Activated B cell treated with CpG ODN at 0.5 μM for 24 hours (primary cell): Measurements from ENCODE around the gene EDN1. TPM values are rescaled to one million over a fixed set of nuclear protein-coding genes. Genes with fewer than 3 reads are reported as not detected.
A peak's percentile ranks its signal among the peaks of the same experiment; 100 is the strongest.

Experiments used
- ATAC-seq: fragments of 200-7000 bp; cut with Tn5 transposase; one replicate; pipeline ENCODE4 v1.10.0; 2021; ENCODE audit warnings: low read depth, mild to moderate bottlenecking, moderate library complexity
- CTCF ChIA-PET: fragments of 350-600 bp; sonication (Branson Sonifier 250); formaldehyde crosslinking; loops from one replicate; lab custom pipeline; 2021; ENCODE audit warnings: antibody characterized with exemption; lab: Charles Lee
- POLR2A ChIA-PET: fragments of 350-600 bp; sonication (Branson Sonifier 250); formaldehyde crosslinking; loops from one replicate; lab custom pipeline; 2021; ENCODE audit warnings: antibody characterized with exemption; lab: Charles Lee
- DNase-seq: peaks from one replicate; pipeline ENCODE4 v3.0.0; 2022
- H3K27ac Mint-ChIP-seq: one replicate; pipeline ENCODE4 v1.8.0; 2020; ENCODE audit warnings: mixed read lengths
- H3K27me3 Mint-ChIP-seq: one replicate; pipeline ENCODE4 v1.8.0; 2021; ENCODE audit warnings: mixed read lengths
- H3K36me3 Mint-ChIP-seq: one replicate; pipeline ENCODE4 v1.8.0; 2021; ENCODE audit warnings: low read depth, mixed read lengths
- H3K4me1 Mint-ChIP-seq: one replicate; pipeline ENCODE4 v1.8.0; 2021; ENCODE audit warnings: mixed read lengths
- H3K4me3 Mint-ChIP-seq: one replicate; pipeline ENCODE4 v1.8.0; 2020; ENCODE audit warnings: mild to moderate bottlenecking, mixed read lengths
- H3K9me3 Mint-ChIP-seq: one replicate; pipeline ENCODE4 v1.8.0; 2020; ENCODE audit warnings: mixed read lengths
- CTCF ChIP-seq: fragments of 200-600 bp; IDR thresholded peaks from one replicate; pipeline ENCODE4 v1.8.0; 2022; ENCODE audit warnings: antibody characterized with exemption, mild to moderate bottlenecking
- intact Hi-C: fragments of 100-400 bp; cut with micrococcal nuclease; formaldehyde crosslinking; loops from one replicate; pipeline ENCODE4 v1.15.1; 2024
- total RNA-seq: library from RNA; stranded (reverse); gene quantifications from 2 replicates; pipeline ENCODE4 v1.2.3, GENCODE V29; 2022

EDN1 gene
- total RNA-seq = 0.56 and 0.91 TPM in 2 replicates

- H3K4me1 Mint-ChIP-seq = peaks cover 15% of the 10 kb centered on the region
- peak within 1 kb of the TSS; percentile 86 for H3K4me3 Mint-ChIP-seq
- peak; percentile 44 for DNase-seq
- no peaks in the 10 kb centered on the region for H3K9me3 Mint-ChIP-seq
- POLR2A ChIA-PET = interaction anchor here (0.6 to 1.0 kb wide), 4 partner anchors 10 to 635 kb away, joined by 3 to 6 read pairs (median 4); no protein-coding TSS in a partner anchor
- peaks cover 36% of the 10 kb centered on the region for H3K27me3 Mint-ChIP-seq
- CTCF ChIA-PET = interaction anchor here (0.6 to 3.7 kb wide), 20 partner anchors 10 to 634 kb away, joined by 3 to 42 read pairs (median 4); no protein-coding TSS in a partner anchor
- no peak within 1 kb of the TSS for H3K27ac Mint-ChIP-seq
- intact Hi-C loops = loop anchor here (1.0 to 5.0 kb wide), 6 partner anchors 214 to 635 kb away; no protein-coding TSS in a partner anchor
- no peak for TF ChIP-seq CTCF
- H3K36me3 Mint-ChIP-seq = no peaks in the 10 kb centered on the region
- peak; percentile 84 for ATAC-seq
Measured at GRCh38 chr6:12289933-12290820, at the start of gene EDN1. Gene EDN1 (plus strand): TSS chr6:12290361. CDS start chr6:12290630, 269 bp downstream.

GRCh38 chr6:12241493-12242175 is 48.5 kb upstream of the EDN1 start:
- no peak overlapping the region for H3K4me3 Mint-ChIP-seq
- ATAC-seq (no peak), DNase-seq (no peak)
- intact Hi-C loops = no loop called here
- no peaks in the 10 kb centered on the region for H3K9me3 Mint-ChIP-seq
- TF ChIP-seq CTCF = no peak
- POLR2A ChIA-PET = no interaction called here
- peaks cover 5% of the 10 kb centered on the region for H3K27me3 Mint-ChIP-seq
- H3K36me3 Mint-ChIP-seq = no peaks in the 10 kb centered on the region
- H3K27ac Mint-ChIP-seq = no peak overlapping the region
- CTCF ChIA-PET = no interaction called here
- no peaks in the 10 kb centered on the region for H3K4me1 Mint-ChIP-seq

GRCh38 chr6:12243169-12243568 is 47.0 kb upstream of the EDN1 start:
- Mint-ChIP-seq H3K4me3 (no peak overlapping the region), H3K27ac (no peak overlapping the region), H3K27me3 (peaks cover 8% of the 10 kb centered on the region), H3K9me3 (no peaks in the 10 kb centered on the region), H3K4me1 (no peaks in the 10 kb centered on the region), H3K36me3 (no peaks in the 10 kb centered on the region)
- POLR2A ChIA-PET = no interaction called here
- TF ChIP-seq CTCF = no peak
- CTCF ChIA-PET = interaction anchor here (1.2 kb wide), 1 partner anchor 10 kb away, joined by 4 read pairs; no protein-coding TSS in a partner anchor
- intact Hi-C loops = no loop called here
- ATAC-seq (no peak), DNase-seq (no peak)

- ChIA-PET CTCF (interaction anchor here (1.3 kb wide), 1 partner anchor 259 kb away, joined by 3 read pairs; no protein-coding TSS in a partner anchor), POLR2A (no interaction called here)
- Mint-ChIP-seq H3K9me3 (no peaks in the 10 kb centered on the region), H3K4me1 (no peaks in the 10 kb centered on the region), H3K4me3 (no peak overlapping the region), H3K27ac (no peak overlapping the region), H3K27me3 (peaks cover 11% of the 10 kb centered on the region), H3K36me3 (no peaks in the 10 kb centered on the region)
- intact Hi-C loops = no loop called here
- TF ChIP-seq CTCF = no peak
- ATAC-seq = no peak
- DNase-seq = no peak
Measured at GRCh38 chr6:12245360-12245759, 44.8 kb upstream of the EDN1 start.
